HepG2 (cell line): ENCODE results near the gene PTPRF. TPM values are rescaled to one million over a fixed set of nuclear protein-coding genes. Genes with fewer than 3 reads are reported as not detected.

Experiments
- ATAC-seq: fragments of 200-7000 bp; cut with Tn5 transposase; 3 replicates; pipeline ENCODE4 v1.9.1; 2020; ENCODE audit warnings: mild to moderate bottlenecking, moderate library complexity
- BruUV-seq: library from RNA; stranded (reverse); fragments of 400-500 nt; replicated peaks from 2 replicates; lab custom pipeline; 2021; lab: Mats Ljungman, UMichigan
- CTCF ChIA-PET: fragments of 300-600 bp; formaldehyde crosslinking; extraction: SDS; loops from one replicate; lab custom pipeline; 2021; ENCODE audit warnings: low total read pairs, inconsistent platforms, low intra/inter-chr PET ratio; lab: Yijun Ruan, JAX
- POLR2A ChIA-PET: fragments of 350-600 bp; sonication (Branson Sonifier 250); formaldehyde crosslinking; loops from one replicate; lab custom pipeline; 2020; ENCODE audit warnings: antibody characterized with exemption, inconsistent platforms; lab: Yijun Ruan, JAX
- DNase-seq: peaks from one replicate; pipeline ENCODE4 v3.0.0-alpha.2; 2015; ENCODE audit warnings: low spot score
- FAIRE-seq: peaks from 3 replicates; lab custom pipeline; 2011; peaks lifted over from hg19 to GRCh38; lab: Jason Lieb, UNC
- H2AFZ ChIP-seq: one replicate; pipeline ENCODE4 v1.6.1; 2011; ENCODE audit warnings: low read length, inconsistent platforms
- H3K27ac ChIP-seq: fragments of 300-600 bp; 3 replicates; pipeline ENCODE4 v1.8.0; 2011; ENCODE audit warnings: mixed run types, mild to moderate bottlenecking, mixed read lengths, low read length, inconsistent platforms; ENCODE audit not compliant: insufficient read depth; ENCODE audit errors: extremely low read length
- H3K27me3 ChIP-seq, 2 experiments: fragments of 200-600 bp in 1 of 2; 2 replicates in 1 of 2; 3 replicates in 1 of 2; pipeline versions ENCODE4 v1.6.0 to v1.8.0; 2011; ENCODE audit warnings: low read length in 2 of 2, mild to moderate bottlenecking in 2 of 2, moderate library complexity in 2 of 2, inconsistent platforms in 1 of 2; ENCODE audit not compliant: insufficient read depth in 2 of 2, control insufficient read depth in 1 of 2
- H3K36me3 ChIP-seq, 2 experiments: fragments of 200-600 bp in 1 of 2; replicated peaks in 1 of 2; 2 replicates in 1 of 2; 3 replicates in 1 of 2; pipeline versions ENCODE4 v1.5.1 to v1.8.0; 2011; ENCODE audit warnings: low read length in 2 of 2, inconsistent platforms in 1 of 2; ENCODE audit not compliant: insufficient read depth in 2 of 2, control insufficient read depth in 1 of 2
- H3K4me1 ChIP-seq: 2 replicates; pipeline ENCODE4 v1.5.1; 2012; ENCODE audit warnings: low read length, inconsistent platforms; ENCODE audit not compliant: insufficient read depth
- H3K4me2 ChIP-seq: 2 replicates; pipeline ENCODE4 v1.6.0; 2011; ENCODE audit warnings: low read depth, low read length, inconsistent platforms
- H3K4me3 ChIP-seq, 3 experiments: fragments of 200-600 bp in 1 of 3; sonication (generic), shearing (Covaris generic) in 1 of 3; replicated peaks in 1 of 3; 2 replicates each; pipeline ENCODE4 v1.5.1; 2011 to 2016; ENCODE audit warnings: low read length in 3 of 3, inconsistent platforms in 2 of 3, low read depth in 2 of 3, mild to moderate bottlenecking in 2 of 3, control low read depth in 1 of 3, mixed read lengths in 1 of 3; ENCODE audit not compliant: insufficient read depth in 1 of 3
- H3K79me2 ChIP-seq: one replicate; pipeline ENCODE4 v1.6.1; 2011; ENCODE audit warnings: low read length, inconsistent platforms; ENCODE audit not compliant: insufficient read depth
- H3K9ac ChIP-seq: 2 replicates; pipeline ENCODE4 v1.6.0; 2011; ENCODE audit warnings: mild to moderate bottlenecking, low read depth, low read length, inconsistent platforms; ENCODE audit not compliant: insufficient read depth
- H3K9me3 ChIP-seq: 2 replicates; pipeline ENCODE4 v1.5.1; 2012; ENCODE audit warnings: mild to moderate bottlenecking, low read length
- H4K20me1 ChIP-seq: 2 replicates; pipeline ENCODE4 v1.6.0; 2011; ENCODE audit warnings: inconsistent platforms, mild to moderate bottlenecking, low read length, moderate library complexity; ENCODE audit not compliant: insufficient read depth
- BRD4 ChIP-seq: sonication (generic); formaldehyde crosslinking; IDR thresholded peaks from 2 replicates; pipeline ENCODE4 v1.4.0; 2020; ENCODE audit warnings: missing genetic modification reagents
- CREB1 ChIP-seq, 2 experiments: fragments of 450-650 bp in 1 of 2; IDR thresholded peaks; 2 replicates each; pipeline ENCODE4 v1.6.1; 2016 to 2017; ENCODE audit warnings: control low read depth in 1 of 2, mild to moderate bottlenecking in 1 of 2, missing compliant biosample characterization in 1 of 2, missing genetic modification characterization in 1 of 2
- CREM ChIP-seq, 2 experiments: sonication (generic) in 1 of 2; formaldehyde crosslinking in 1 of 2; IDR thresholded peaks; 2 replicates each; pipeline versions ENCODE4 v1.4.0 to v1.6.1; 2016 to 2020; ENCODE audit warnings: antibody characterized with exemption in 1 of 2, mild to moderate bottlenecking in 1 of 2, missing genetic modification reagents in 1 of 2
- KAT2B ChIP-seq: fragments of 150-350 bp; IDR thresholded peaks from 2 replicates; pipeline ENCODE4 v1.6.1; 2014; ENCODE audit warnings: low read depth, low read length, borderline replicate concordance
- NFE2L2 ChIP-seq: fragments of 150-350 bp; IDR thresholded peaks from 2 replicates; pipeline ENCODE4 v1.6.1; 2014; ENCODE audit warnings: low read length
- SMARCC2 ChIP-seq: fragments of 450-650 bp; IDR thresholded peaks from 2 replicates; pipeline ENCODE4 v1.6.1; 2017; ENCODE audit warnings: antibody characterized with exemption, mild to moderate bottlenecking
- ZNF136 ChIP-seq: sonication (generic); formaldehyde crosslinking; IDR thresholded peaks from 2 replicates; pipeline ENCODE4 v1.8.1; 2022; ENCODE audit warnings: low read depth, mild to moderate bottlenecking, moderate library complexity, missing genetic modification reagents
- WGBS: methylation state at CpG from one replicate; pipeline ENCODE4 v1.1.6; 2017; ENCODE audit warnings: low lambda C conversion rate; 5-methylcytosine and 5-hydroxymethylcytosine counted together
- in situ Hi-C: cut with HindIII; loops from 2 replicates; pipeline ENCODE4 v1.10.0; 2017; ENCODE audit warnings: low pct_unique_long_range_greater_than_20kb; ENCODE audit not compliant: extremely low pct_ligation_motif_present
- intact Hi-C: fragments of 100-400 bp; cut with micrococcal nuclease; formaldehyde crosslinking; loops from one replicate; pipeline ENCODE4 v1.10.0; 2022; ENCODE audit not compliant: unreplicated experiment
- polyA plus RNA-seq, 8 experiments: library from polyadenylated mRNA; depleted of rRNA in 3 of 8; stranded (reverse) in 7 of 8; unstranded in 1 of 8; fragments of >200 nt; fragmentation: Illumina TruSeq in 4 of 8; extraction: Trizol in 4 of 8; gene quantifications; 2 replicates each; pipeline versions ENCODE4 v1.2.1 to v1.2.3, GENCODE V29; 2011 to 2016; ENCODE audit warnings: low read depth in 4 of 8, missing spikeins in 1 of 8, mixed read lengths in 1 of 8; ENCODE audit not compliant: insufficient read depth in 1 of 8
- total RNA-seq, 5 experiments: library from RNA; depleted of rRNA; stranded (reverse); fragments of >200 nt; fragmentation: Illumina TruSeq; extraction: Trizol; gene quantifications; 2 replicates each; pipeline ENCODE4 v1.2.3, GENCODE V29; 2016; ENCODE audit warnings: low read depth in 1 of 5

Gene PTPRF
- total and polyA plus RNA-seq, 2 of the 13 experiments (the other 11 are each of a cell fraction or from before 2014, with no cell fraction given): 55.9 to 167 TPM

GRCh38 chr1:43648876-43649477 is 118.3 kb downstream of the PTPRF start:
- FAIRE-seq: no peak
- H3K27ac ChIP-seq: peak overlapping the region; percentile 71
- CTCF ChIA-PET: no interaction called here
- H3K4me3 ChIP-seq: peak overlapping the region; percentile 65 to 88 (median 78)
- no peaks in the 10 kb centered on the region for H4K20me1 ChIP-seq
- peaks cover 0 to 10% of the 10 kb centered on the region in 2 experiments; a peak in 2 of 5 replicates for H3K27me3 ChIP-seq
- H3K9ac ChIP-seq: peak overlapping the region; percentile 79
- ATAC-seq: no peak
- no peak for DNase-seq
- H3K9me3 ChIP-seq: no peaks in the 10 kb centered on the region
- no peak overlapping the region for H2AFZ ChIP-seq
- peaks cover 2 to 8% of the 10 kb centered on the region in 2 experiments for H3K36me3 ChIP-seq
- intact Hi-C loops: no loop called here
- H3K79me2 ChIP-seq: peaks cover 26% of the 10 kb centered on the region
- in situ Hi-C loops: no loop called here
- peaks cover 40% of the 10 kb centered on the region for H3K4me1 ChIP-seq
- WGBS: 57% methylated on average over 19 of the region's 19 CpGs
- BruUV-seq: no TSS peak
- POLR2A ChIA-PET: interaction anchor here (0.7 to 2.6 kb wide), 26 partner anchors 8 to 1073 kb away, joined by 3 to 29 read pairs (median 6); partner anchors contain the start of genes B4GALT2, CDC20, CFAP57 and EBNA1BP2
- peak overlapping the region; percentile 90 for H3K4me2 ChIP-seq
- TF ChIP-seq BRD4 (no peak), SMARCC2 (no peak), NFE2L2 (no peak), CREB1 (IDR thresholded peaks at IDR 0.05) (no peak), CREB1 (CRISPR knock-in tag; IDR thresholded peaks at IDR 0.05) (0 out of 2 replicates have a peak, but pooled peaks have one; percentile 0), ZNF136 (CRISPR knock-in tag) (no peak), KAT2B (no peak), CREM (IDR thresholded peaks at IDR 0.05) (no peak), CREM (CRISPR knock-in tag; IDR thresholded peaks at IDR 0.05) (no peak)
- TF ChIP-seq, all 625 proteins: peak for 1
